IPS DF 4.7 (cell line): ENCODE data around the gene RAPGEF4.

Experiments
- DNase-seq: peaks from one replicate; pipeline ENCODE4 v3.0.0-alpha.2; 2013; ENCODE audit warnings: low spot score; ENCODE audit errors: extremely low read depth

The RAPGEF4 gene

GRCh38 chr2:172901913-172902312 lies 166.3 kb downstream of the RAPGEF4 start:
- no peak for DNase-seq

DNA sequence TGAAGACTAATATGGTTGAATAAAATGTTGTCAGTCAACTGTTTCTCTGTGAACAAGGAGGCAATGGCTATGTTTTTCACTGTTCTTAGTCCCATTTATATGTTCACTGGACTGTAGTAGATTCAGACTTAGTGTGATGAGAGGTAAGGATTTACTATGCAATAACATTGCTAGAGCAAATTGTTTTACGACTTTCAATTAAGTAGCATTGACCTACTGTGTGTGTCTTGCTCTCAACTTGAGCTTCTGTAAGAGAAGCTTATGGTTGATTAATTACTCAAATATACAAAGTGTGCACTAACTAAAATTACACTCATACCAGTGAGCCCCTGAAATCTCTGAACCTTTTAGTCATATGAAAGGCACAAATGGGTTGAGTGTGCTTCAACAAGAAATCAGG lies 168.6 kb downstream of the RAPGEF4 start:
- DNase-seq: no peak

- no peak for DNase-seq
Measured at GRCh38 chr2:172905937-172906811, 170.5 kb downstream of the RAPGEF4 start.

- DNase-seq: no peak
Measured at GRCh38 chr2:172908275-172908674, 172.6 kb downstream of the RAPGEF4 start.

DNA sequence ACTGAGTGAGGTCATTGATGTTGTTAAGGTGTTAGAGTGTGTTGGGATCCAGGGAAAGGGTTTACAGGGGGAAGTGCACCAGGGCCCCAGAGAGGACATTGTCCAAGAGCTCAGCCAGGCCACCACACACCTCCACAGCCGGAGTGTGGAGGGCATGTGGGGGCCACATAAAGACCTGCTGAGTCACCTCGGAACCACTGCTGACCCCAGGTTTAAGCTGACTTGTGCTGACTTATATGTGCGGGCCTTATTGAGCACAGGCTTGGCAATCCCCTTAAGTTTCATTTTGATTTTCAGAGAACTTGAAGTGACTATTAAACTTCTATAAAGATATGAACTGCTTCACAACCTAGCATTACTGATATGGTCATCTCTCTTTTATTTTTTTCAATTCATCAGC lies 173.8 kb downstream of the RAPGEF4 start:
- no peak for DNase-seq

- DNase-seq: no peak
Measured at GRCh38 chr2:172912266-172912665, 176.6 kb downstream of the RAPGEF4 start.

- DNase-seq: no peak
Measured at GRCh38 chr2:172914341-172915008, 178.8 kb downstream of the RAPGEF4 start.

- no peak for DNase-seq
Measured at GRCh38 chr2:172917716-172918115, 182.1 kb downstream of the RAPGEF4 start.

DNA sequence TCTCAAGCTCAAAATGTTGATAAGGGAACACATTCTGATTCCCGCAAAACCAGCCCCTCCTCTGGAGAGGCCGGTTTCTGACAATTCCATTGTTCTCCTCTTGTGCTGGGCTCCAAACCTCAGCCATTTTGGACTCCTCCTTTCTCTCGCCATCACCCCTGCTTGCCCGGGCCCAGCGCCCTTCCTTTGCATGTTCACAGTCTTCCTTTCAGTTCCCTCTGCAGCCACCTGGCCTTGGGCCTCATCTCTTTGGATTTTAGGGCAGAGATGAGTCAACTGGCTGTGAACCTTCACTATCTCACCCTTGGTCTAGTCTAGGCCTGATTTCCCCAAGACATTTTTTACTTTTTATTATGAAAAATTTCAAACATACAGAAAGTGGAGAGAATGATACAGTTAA lies 184.1 kb downstream of the RAPGEF4 start:
- no peak for DNase-seq

DNA sequence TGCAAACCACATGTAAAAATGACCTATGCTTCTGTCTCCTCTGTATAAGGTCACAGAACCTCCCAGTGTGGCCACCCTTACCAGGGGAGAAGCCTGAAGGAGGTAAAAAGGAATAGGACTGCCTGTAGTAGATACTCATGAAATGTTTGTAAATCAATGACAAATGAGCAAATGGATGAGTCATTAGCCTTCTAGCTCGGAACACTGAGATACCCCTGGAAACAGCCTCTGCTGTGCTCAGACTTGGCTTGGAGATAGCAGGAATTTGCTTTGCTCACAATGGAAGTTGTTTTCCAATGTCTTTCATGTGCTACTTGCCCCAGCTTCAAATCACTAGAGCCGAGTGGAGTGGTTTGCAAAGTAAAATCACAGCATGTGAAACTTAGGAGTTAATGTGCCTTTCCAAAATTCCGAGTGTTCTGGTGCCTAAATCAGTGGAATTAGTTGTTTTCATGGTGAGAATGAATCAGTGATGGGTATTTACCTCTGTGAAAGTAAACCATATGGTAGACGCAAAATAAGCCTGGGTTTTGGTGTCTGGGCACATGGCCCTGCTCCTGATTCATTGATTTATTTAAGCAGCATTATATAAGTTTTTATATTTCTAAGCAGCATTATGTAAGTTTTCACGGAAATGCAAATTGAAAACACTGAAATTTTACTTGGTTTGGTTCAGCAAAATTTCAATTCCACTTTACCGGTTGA lies 186.0 kb downstream of the RAPGEF4 start:
- no peak for DNase-seq

DNA sequence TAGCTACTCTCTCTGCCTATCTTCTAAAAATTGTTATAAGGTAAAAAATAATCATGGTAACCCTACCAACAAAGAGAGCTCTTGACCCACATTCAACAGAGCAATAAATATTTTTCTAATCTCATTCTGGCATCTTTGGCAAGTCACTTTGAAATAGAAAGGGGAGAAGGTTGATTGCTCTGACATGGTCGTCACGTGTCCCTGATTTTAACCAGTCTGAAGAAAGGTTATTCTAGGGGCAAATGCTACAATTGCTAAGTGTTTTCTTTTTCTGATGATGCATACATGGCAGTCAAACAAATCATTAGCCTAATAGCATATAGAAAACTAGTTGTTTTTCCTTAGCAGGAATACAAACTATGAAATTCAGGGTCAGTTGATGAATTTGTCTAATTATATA lies 186.7 kb downstream of the RAPGEF4 start:
- no peak for DNase-seq

GRCh38 chr2:172922815-172923214 lies 187.2 kb downstream of the RAPGEF4 start:
- DNase-seq: no peak

- no peak for DNase-seq
Measured at GRCh38 chr2:172924097-172924660, 188.5 kb downstream of the RAPGEF4 start.

DNA sequence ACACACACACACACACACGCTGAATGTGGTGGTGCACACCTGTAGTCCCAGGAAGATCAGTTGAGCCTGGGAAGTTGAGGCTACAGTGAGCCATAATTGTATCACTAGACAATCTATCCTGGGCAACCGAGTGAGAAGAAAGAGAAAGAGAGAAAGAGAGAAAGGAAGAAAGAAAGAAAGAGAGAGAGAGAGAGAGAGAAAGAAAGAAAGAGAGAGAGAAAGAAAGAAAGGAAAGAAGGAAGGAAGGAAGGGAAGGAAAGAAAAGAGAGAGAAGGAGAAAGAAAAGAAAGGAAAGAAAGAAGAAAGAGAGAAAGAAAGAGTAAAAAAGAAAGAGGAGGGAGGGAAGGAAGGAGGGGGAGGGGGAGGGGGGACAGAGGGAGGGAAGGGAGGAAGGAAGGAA lies 190.0 kb downstream of the RAPGEF4 start:
- DNase-seq: no peak

DNA sequence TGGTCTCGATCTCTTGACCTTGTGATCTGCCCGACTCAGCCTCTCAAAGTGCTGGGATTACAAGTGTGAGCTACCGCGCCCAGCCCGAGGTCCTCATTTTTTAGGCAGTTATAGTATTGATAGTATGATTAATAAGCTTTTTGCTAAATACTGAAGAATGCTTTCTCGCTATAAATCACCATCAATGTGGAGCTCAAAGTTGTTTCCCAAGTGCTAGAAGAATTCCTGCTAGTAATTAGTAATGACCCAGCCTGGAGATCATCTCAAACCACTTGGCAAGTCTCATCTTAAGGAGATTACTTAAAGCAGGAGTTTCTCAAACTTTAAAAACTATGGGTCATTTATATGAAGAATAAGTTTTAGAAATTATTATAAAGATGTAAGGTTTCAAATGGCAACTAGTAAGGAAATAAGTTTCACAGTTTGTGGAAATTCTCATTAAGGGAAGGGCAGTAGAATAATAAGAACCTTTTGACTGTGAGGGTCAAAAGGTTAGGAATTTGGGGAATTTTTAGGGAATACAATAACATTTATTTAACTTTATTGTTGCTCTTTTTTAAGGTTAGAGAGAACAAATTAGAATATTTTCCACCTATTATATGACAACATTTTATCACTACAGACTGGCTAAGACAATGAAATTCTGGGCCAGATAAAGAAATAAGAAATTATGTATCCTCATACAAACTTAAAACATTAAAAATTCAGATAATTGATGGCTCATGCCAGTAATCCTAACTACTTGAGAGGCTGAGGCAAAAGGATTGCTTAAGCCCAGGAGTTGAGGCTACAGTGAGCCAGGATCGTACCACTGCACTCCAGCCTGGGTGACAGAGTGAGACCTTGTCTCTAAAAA lies 191.4 kb downstream of the RAPGEF4 start:
- DNase-seq: no peak

DNA sequence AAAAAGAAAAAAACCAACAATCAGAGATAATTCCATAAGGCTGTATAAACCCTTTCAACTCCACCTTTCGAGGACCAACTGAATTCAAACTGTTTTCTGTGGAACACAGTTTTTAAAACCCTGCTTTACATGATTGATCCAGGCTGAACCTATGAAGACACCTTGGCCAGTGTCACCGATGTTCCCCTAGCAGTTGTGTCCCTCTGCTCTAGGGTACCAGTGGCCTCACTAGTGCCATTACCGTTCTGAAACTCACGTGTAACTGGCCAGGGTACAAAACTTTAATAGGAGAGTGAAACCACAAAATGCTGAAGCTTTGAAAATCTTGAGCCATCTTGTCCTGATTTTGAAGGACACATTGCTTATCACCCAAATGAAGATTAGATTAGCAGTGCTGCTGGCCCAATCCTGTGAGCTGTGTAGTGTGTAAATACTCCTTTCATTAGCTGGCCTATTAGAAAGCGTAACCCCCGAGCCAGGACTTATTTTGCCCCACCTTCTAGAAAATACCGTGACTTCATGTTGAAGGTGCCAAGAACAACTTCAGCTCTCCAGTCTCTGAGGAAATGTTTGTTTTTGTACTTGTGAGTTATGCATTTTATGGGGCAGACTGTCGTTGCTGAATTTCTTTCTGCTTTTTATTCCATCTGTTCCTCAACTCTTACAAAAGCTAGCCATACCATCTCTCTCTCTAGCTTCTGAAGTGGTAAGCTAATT lies 192.2 kb downstream of the RAPGEF4 start:
- DNase-seq: no peak

GRCh38 chr2:172928756-172929155 lies 193.1 kb downstream of the RAPGEF4 start:
- no peak for DNase-seq

DNA sequence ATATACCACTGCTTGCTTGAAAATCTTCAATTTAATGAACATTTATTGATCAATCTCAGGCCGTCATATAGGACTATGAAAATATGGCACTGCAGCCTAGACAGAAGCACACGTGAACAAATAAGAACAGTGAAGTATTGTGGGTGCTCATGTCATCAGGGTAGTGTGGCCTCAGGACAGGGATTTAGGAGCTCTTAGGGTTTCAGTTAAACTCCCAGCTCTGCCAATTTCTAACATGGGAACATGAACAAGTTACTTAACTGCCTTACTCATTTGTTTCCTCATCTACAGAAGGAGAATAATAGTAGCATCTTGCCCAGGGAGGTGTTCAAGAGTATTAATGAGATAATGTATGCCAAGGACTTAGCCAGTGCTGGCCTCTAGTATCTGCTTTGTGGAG lies 194.0 kb downstream of the RAPGEF4 start:
- DNase-seq: no peak

DNA sequence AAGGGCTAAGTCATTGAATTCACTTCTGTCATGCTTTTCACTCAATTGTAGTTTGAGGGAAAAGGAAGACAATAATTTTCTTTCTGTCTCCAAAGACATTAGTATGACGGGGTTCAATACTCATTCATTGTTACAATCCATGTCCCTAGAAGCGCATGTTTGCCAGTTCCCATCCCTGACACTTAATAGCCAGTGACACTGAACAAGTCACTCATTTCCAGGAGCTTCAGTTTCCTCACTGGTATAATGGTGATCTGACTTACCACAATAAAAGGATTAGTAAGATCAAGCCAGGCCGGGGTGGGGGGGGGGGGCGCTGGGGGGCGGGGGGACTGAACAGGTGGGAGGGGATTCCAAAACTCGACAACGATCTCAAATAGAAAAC lies 195.2 kb downstream of the RAPGEF4 start:
- DNase-seq: no peak

DNA sequence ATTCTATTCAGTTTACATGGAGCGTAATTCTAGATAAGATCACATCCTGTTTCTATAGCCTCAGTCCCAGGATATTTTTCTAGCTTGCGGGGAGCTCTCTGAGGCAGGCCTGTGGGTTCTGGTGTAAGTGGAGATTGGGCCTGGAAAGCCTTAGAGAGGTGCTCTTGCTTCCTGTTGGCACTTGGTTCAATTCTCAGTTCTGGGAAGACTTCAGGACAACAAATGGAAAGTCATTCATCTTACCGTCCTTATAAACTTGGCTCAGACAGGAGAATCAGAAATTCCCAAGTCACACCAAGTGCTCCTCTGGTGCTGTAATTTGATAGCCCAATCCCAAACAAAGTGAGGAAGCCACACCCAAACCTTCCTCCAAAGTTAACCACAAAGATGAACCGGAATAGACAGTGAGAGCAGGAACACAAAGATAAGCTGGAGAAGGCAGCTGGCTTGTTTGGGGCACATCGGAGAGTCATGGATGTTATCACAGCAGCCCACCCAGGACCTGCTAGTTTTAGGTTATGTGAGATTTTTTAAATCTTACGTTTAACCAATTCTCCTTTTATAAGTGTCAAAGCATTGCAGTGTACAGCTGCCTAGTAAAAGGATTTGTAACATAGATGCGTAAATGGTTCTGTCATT lies 195.7 kb downstream of the RAPGEF4 start:
- DNase-seq: no peak
